LNCaP clone FGC (cell line): Measurements from ENCODE around the gene AKNA.

ENCODE experiments used
- DNase-seq: peaks from one replicate; pipeline ENCODE4 v3.0.0-alpha.2; 2011; ENCODE audit warnings: low read depth
- H3K4me3 ChIP-seq: 2 replicates; pipeline ENCODE4 v1.5.1; 2011; ENCODE audit warnings: mild to moderate bottlenecking, low read depth, low read length, control low read depth
- CTCF ChIP-seq: IDR thresholded peaks from 2 replicates; pipeline ENCODE4 v1.5.1; 2012; ENCODE audit warnings: mild to moderate bottlenecking; ENCODE audit not compliant: control insufficient read depth, insufficient read depth; ENCODE audit errors: extremely low read depth

The AKNA gene

GRCh38 chr9:114289571-114290481, 98.0 kb downstream of the AKNA start:
- no peak overlapping the region for H3K4me3 ChIP-seq
- DNase-seq, result no peak
- TF ChIP-seq CTCF, result no peak

GRCh38 chr9:114289106-114289505, 98.7 kb downstream of the AKNA start:
- no peak for TF ChIP-seq CTCF
- DNase-seq, result no peak
- no peak overlapping the region for H3K4me3 ChIP-seq

- H3K4me3 ChIP-seq, result no peak overlapping the region
- no peak for DNase-seq
- TF ChIP-seq CTCF, result no peak
Measured at GRCh38 chr9:114288193-114289091, 99.3 kb downstream of the AKNA start.

- TF ChIP-seq CTCF, result no peak
- DNase-seq, result no peak
Measured at GRCh38 chr9:114287763-114288192, 100.0 kb downstream of the AKNA start.

GRCh38 chr9:114287001-114287762, 100.6 kb downstream of the AKNA start:
- no peak for DNase-seq
- TF ChIP-seq CTCF, result no peak
- H3K4me3 ChIP-seq, result no peak overlapping the region

More at GRCh38 chr9:114287763-114288192, 100.0 kb downstream of the AKNA start:
- no peak overlapping the region for H3K4me3 ChIP-seq

- no peak for TF ChIP-seq CTCF
- no peak overlapping the region for H3K4me3 ChIP-seq
- DNase-seq, result no peak
Measured at GRCh38 chr9:114286146-114286679, 101.6 kb downstream of the AKNA start.
